DND-41 (cell line): Measurements from ENCODE around the gene STK24.

ENCODE experiments used
- ATAC-seq: fragments of 200-7000 bp; cut with Tn5 transposase; 3 replicates; pipeline ENCODE4 v1.9.1; 2021; ENCODE audit warnings: low read depth; ENCODE audit not compliant: insufficient read depth
- DNase-seq: peaks from one replicate; pipeline ENCODE4 v3.0.0-alpha.2; 2020
- H2AFZ ChIP-seq: 2 replicates; pipeline ENCODE4 v1.6.0; 2012; ENCODE audit warnings: low read depth, low read length
- H3K27ac ChIP-seq: 2 replicates; pipeline ENCODE4 v1.5.1; 2012; ENCODE audit warnings: low read length, inconsistent platforms
- H3K27me3 ChIP-seq: fragments of 200-600 bp; sonication (generic); 2 replicates; pipeline ENCODE4 v1.6.0; 2012; ENCODE audit warnings: low read length, mild to moderate bottlenecking, inconsistent platforms; ENCODE audit not compliant: insufficient read depth, poor library complexity
- H3K36me3 ChIP-seq: 2 replicates; pipeline ENCODE4 v1.5.1; 2012; ENCODE audit warnings: low read length, inconsistent platforms; ENCODE audit not compliant: insufficient read depth
- H3K4me1 ChIP-seq: 2 replicates; pipeline ENCODE4 v1.5.1; 2012; ENCODE audit warnings: mild to moderate bottlenecking, low read length; ENCODE audit not compliant: insufficient read depth
- H3K4me2 ChIP-seq: 2 replicates; pipeline ENCODE4 v1.6.0; 2012; ENCODE audit warnings: mild to moderate bottlenecking, moderate library complexity, low read length, inconsistent platforms; ENCODE audit not compliant: insufficient read depth
- H3K4me3 ChIP-seq, 2 experiments: fragments of 200-600 bp in 1 of 2; shearing (Covaris generic) in 1 of 2; 2 replicates each; pipeline ENCODE4 v1.5.1; 2012 to 2016; ENCODE audit warnings: inconsistent platforms in 2 of 2, low read length in 2 of 2, mild to moderate bottlenecking in 2 of 2, low read depth in 1 of 2, moderate library complexity in 1 of 2
- H3K79me2 ChIP-seq: 2 replicates; pipeline ENCODE4 v1.6.0; 2012; ENCODE audit warnings: low read length, inconsistent platforms; ENCODE audit not compliant: insufficient read depth
- H3K9ac ChIP-seq: 2 replicates; pipeline ENCODE4 v1.6.0; 2012; ENCODE audit warnings: low read depth, mild to moderate bottlenecking, inconsistent platforms, low read length, moderate library complexity
- H3K9me3 ChIP-seq: 2 replicates; pipeline ENCODE4 v1.5.1; 2012; ENCODE audit warnings: low read length, moderate library complexity, mild to moderate bottlenecking, inconsistent platforms; ENCODE audit not compliant: insufficient read depth, severe bottlenecking
- H4K20me1 ChIP-seq: 2 replicates; pipeline ENCODE4 v1.6.0; 2012; ENCODE audit warnings: low read length; ENCODE audit not compliant: insufficient read depth
- CTCF ChIP-seq: IDR thresholded peaks from 2 replicates; pipeline ENCODE4 v1.5.1; 2012; ENCODE audit warnings: borderline replicate concordance, low read length, moderate library complexity, mild to moderate bottlenecking; ENCODE audit not compliant: poor library complexity, severe bottlenecking; ENCODE audit errors: extremely low read depth
- EZH2 ChIP-seq: IDR thresholded peaks from 3 replicates; pipeline ENCODE4 v1.6.1; 2012; ENCODE audit warnings: borderline replicate concordance, low read depth, mild to moderate bottlenecking, moderate library complexity, low read length, inconsistent platforms; ENCODE audit not compliant: severe bottlenecking

Gene STK24

GRCh38 chr13:98586400-98587345 is 9.8 kb upstream of the STK24 start:
- Histone ChIP-seq H3K4me2 (no peak overlapping the region), H2AFZ (no peak overlapping the region), H3K4me3 (no peak overlapping the region), H3K9me3 (no peaks in the 10 kb centered on the region), H3K4me1 (no peaks in the 10 kb centered on the region), H3K36me3 (no peaks in the 10 kb centered on the region), H3K79me2 (no peaks in the 10 kb centered on the region), H3K27me3 (no peaks in the 10 kb centered on the region), H3K9ac (no peak overlapping the region), H3K27ac (no peak overlapping the region), H4K20me1 (no peaks in the 10 kb centered on the region)
- no peak for TF ChIP-seq CTCF
- TF ChIP-seq EZH2: no peak
- ATAC-seq (no peak), DNase-seq (no peak)

- Histone ChIP-seq H2AFZ (no peak overlapping the region), H3K4me2 (no peak overlapping the region)
- DNase-seq: no peak
Measured at GRCh38 chr13:98585946-98586345, 9.0 kb upstream of the STK24 start.

GRCh38 chr13:98585398-98585754 is 8.5 kb upstream of the STK24 start:
- Histone ChIP-seq H3K36me3 (no peaks in the 10 kb centered on the region), H3K27ac (no peak overlapping the region), H3K9ac (no peak overlapping the region), H3K27me3 (no peaks in the 10 kb centered on the region), H4K20me1 (no peaks in the 10 kb centered on the region), H3K4me1 (no peaks in the 10 kb centered on the region), H3K4me2 (no peak overlapping the region), H3K4me3 (no peak overlapping the region), H2AFZ (no peak overlapping the region), H3K9me3 (no peaks in the 10 kb centered on the region), H3K79me2 (no peaks in the 10 kb centered on the region)
- DNase-seq (no peak), ATAC-seq (no peak)
- no peak for TF ChIP-seq EZH2
- no peak for TF ChIP-seq CTCF

More at GRCh38 chr13:98585946-98586345, 9.0 kb upstream of the STK24 start:
- TF ChIP-seq EZH2: no peak
- Histone ChIP-seq H3K27ac (no peak overlapping the region), H4K20me1 (no peaks in the 10 kb centered on the region), H3K4me3 (no peak overlapping the region), H3K79me2 (no peaks in the 10 kb centered on the region), H3K9ac (no peak overlapping the region), H3K36me3 (no peaks in the 10 kb centered on the region), H3K4me1 (no peaks in the 10 kb centered on the region), H3K27me3 (no peaks in the 10 kb centered on the region), H3K9me3 (no peaks in the 10 kb centered on the region)
- ATAC-seq: no peak

DNA sequence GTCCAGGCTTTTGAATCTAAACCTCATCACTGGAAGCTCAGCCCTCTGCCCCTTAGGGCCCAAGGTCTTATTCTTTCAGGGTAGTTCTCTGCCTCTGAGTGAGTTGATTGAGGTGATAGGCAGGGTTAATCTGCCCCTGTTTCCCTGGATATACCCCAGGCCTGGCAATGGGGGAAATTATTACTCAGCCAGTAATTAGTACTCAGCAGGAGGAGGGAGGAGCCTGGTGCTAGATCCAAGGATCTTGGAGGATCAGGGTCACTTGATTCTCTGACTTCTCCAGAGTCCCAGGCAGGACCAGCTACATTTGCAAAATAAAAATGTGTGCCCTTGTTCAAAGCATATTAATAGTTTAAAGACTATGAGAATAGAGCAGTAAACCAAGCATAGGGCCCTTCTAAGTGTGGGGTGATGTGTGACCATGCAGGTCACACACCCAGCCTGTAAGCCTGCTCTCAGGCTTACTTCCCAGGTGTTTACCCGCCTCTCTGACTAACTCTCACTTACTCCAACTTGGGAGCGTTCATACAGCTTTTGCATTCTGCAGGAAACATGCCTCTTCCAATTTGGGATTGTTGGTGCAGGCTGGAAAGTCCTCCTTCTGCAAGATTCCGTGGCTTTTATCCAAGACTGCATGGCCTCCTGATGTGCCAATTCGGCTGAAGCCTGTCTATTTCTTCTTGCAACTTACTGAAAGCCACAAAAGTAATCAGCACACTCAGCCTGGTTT is 7.9 kb upstream of the STK24 start:
- DNase-seq: no peak
- no peak overlapping the region for H2AFZ ChIP-seq
- H3K9ac ChIP-seq: no peak overlapping the region
- no peaks in the 10 kb centered on the region for H4K20me1 ChIP-seq
- H3K27me3 ChIP-seq: no peaks in the 10 kb centered on the region
- TF ChIP-seq EZH2: no peak
- no peak for TF ChIP-seq CTCF
- no peaks in the 10 kb centered on the region for H3K4me1 ChIP-seq
- H3K9me3 ChIP-seq: no peaks in the 10 kb centered on the region
- ATAC-seq: no peak
- no peaks in the 10 kb centered on the region for H3K79me2 ChIP-seq
- no peak overlapping the region for H3K4me2 ChIP-seq
- no peak overlapping the region for H3K27ac ChIP-seq
- no peaks in the 10 kb centered on the region for H3K36me3 ChIP-seq
- no peak overlapping the region for H3K4me3 ChIP-seq
